Lower leg skin (tissue), 4 donors: ENCODE data around the gene PACSIN2. TPM values are rescaled to one million over a fixed set of nuclear protein-coding genes. Genes with fewer than 3 reads are reported as not detected.

ENCODE experiments used
- DNase-seq, 2 donors: peaks; one replicate each; pipeline ENCODE4 v3.0.0-alpha.2; 2019; ENCODE audit warnings: low spot score in 2 of 2
- H3K4me3 ChIP-seq: fragments of 200-600 bp; sonication (generic); 2 replicates; pipeline ENCODE4 v1.5.1; 2017; ENCODE audit warnings: mild to moderate bottlenecking, low read depth; ENCODE audit not compliant: poor library complexity, severe bottlenecking
- POLR2A ChIP-seq, 2 donors: fragments of 450-650 bp; IDR thresholded peaks; one replicate each; pipeline ENCODE4 v1.6.1; 2016 to 2017; ENCODE audit warnings: antibody characterized with exemption in 2 of 2, mild to moderate bottlenecking in 1 of 2, moderate library complexity in 1 of 2
- WGBS, 2 donors: methylation state at CpG; one replicate each; pipeline ENCODE4 v1.1.5; 2018; 5-methylcytosine and 5-hydroxymethylcytosine counted together
- intact Hi-C: fragments of 100-400 bp; cut with DNase I; formaldehyde crosslinking; loops from one replicate; pipeline ENCODE4 v1.15.0; 2023; ENCODE audit warnings: low total_unique reads
- total RNA-seq, 4 donors: library from RNA; depleted of rRNA; stranded (reverse); fragments of >200 nt; gene quantifications; one replicate each; pipeline ENCODE4 v1.1.0, GENCODE V29; 2016
- TF ChIP-seq, protein P1 (sequence below), 3 donors: fragments of 450-650 bp; IDR thresholded peaks; one replicate each; pipeline ENCODE4 v1.5.1; 2016; ENCODE audit warnings: antibody characterized with exemption in 3 of 3, mild to moderate bottlenecking in 3 of 3, moderate library complexity in 2 of 3

Gene PACSIN2
- total RNA-seq, 4 donors from 2014 or later = 46.3 to 88.8 (median 58.2) TPM

DNA sequence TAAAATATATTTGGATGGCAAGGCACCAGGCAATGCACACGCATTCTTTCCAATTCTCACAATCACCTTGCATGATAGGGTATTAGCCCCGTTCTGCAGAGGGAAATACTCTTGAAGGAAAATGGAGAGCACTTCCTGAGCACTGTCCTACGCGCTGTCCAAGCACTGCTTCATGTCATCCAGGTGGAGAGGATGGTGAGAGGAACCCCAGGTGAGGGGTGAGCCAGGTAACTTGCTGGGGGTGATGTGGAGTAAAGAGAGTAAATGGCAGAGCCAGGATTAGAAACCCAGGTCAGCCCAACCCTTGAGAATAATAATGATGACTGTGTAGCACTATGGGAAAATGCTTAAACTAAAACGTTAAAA is 711 bp upstream of the PACSIN2 start:
- no peak for DNase-seq
- intact Hi-C loops = no loop called here
- TF ChIP-seq, protein P1, sequence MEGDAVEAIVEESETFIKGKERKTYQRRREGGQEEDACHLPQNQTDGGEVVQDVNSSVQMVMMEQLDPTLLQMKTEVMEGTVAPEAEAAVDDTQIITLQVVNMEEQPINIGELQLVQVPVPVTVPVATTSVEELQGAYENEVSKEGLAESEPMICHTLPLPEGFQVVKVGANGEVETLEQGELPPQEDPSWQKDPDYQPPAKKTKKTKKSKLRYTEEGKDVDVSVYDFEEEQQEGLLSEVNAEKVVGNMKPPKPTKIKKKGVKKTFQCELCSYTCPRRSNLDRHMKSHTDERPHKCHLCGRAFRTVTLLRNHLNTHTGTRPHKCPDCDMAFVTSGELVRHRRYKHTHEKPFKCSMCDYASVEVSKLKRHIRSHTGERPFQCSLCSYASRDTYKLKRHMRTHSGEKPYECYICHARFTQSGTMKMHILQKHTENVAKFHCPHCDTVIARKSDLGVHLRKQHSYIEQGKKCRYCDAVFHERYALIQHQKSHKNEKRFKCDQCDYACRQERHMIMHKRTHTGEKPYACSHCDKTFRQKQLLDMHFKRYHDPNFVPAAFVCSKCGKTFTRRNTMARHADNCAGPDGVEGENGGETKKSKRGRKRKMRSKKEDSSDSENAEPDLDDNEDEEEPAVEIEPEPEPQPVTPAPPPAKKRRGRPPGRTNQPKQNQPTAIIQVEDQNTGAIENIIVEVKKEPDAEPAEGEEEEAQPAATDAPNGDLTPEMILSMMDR (IDR thresholded peaks at IDR 0.05) = no peak
- TF ChIP-seq POLR2A (IDR thresholded peaks at IDR 0.05) = no peak
- 23 to 28% methylated on average over 5 of the region's 5 CpGs for WGBS, 2 donors
- peak overlapping the region; percentile 37 for H3K4me3 ChIP-seq

- intact Hi-C loops = no loop called here
- WGBS, 2 donors = 1 to 2% methylated on average over 29 to 34 of the region's 39 CpGs
- TF ChIP-seq, protein P1 (IDR thresholded peaks at IDR 0.05) = no peak
- TF ChIP-seq POLR2A (IDR thresholded peaks at IDR 0.05) = no peak
- peak overlapping the region; percentile 83 for H3K4me3 ChIP-seq
- peak in 1 of 2 donors; percentile 90 for DNase-seq
Observed at GRCh38 chr22:43014316-43014868, 557 bp downstream of the PACSIN2 start.

GRCh38 chr22:43013355-43014315 is 1.3 kb downstream of the PACSIN2 start:
- intact Hi-C loops = no loop called here
- TF ChIP-seq POLR2A (IDR thresholded peaks at IDR 0.05) = no peak
- TF ChIP-seq, protein P1 (IDR thresholded peaks at IDR 0.05) = no peak
- peak overlapping the region; percentile 83 for H3K4me3 ChIP-seq
- no peak for DNase-seq
- 8 to 11% methylated on average over 14 to 16 of the region's 16 CpGs for whole genome bisulfite sequencing, 2 donors

DNA sequence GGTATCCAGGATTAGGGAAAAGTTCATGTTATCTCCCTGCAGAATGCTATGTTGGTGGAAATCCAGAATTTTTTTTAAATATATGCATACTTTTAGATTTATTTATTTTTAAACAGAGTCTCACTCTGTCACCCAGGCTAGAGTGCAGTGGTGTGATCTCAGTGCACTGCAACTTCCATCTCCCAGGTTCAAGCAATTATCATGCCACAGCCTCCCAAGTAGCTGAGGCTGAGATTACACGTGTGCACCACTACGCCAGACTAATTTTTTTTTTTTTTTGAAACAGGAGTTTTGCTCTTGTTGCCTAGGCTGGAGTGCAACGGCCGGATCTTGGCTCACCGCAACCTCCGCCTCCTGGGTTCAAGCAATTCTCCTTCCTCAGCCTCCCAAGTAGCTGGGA is 2.6 kb downstream of the PACSIN2 start:
- no peak for TF ChIP-seq POLR2A (IDR thresholded peaks at IDR 0.05)
- TF ChIP-seq, protein P1 (IDR thresholded peaks at IDR 0.05) = no peak
- WGBS, 2 donors = 89 to 90% methylated on average over 6 of the region's 6 CpGs
- no peak overlapping the region for H3K4me3 ChIP-seq
- intact Hi-C loops = no loop called here
- no peak for DNase-seq

DNA sequence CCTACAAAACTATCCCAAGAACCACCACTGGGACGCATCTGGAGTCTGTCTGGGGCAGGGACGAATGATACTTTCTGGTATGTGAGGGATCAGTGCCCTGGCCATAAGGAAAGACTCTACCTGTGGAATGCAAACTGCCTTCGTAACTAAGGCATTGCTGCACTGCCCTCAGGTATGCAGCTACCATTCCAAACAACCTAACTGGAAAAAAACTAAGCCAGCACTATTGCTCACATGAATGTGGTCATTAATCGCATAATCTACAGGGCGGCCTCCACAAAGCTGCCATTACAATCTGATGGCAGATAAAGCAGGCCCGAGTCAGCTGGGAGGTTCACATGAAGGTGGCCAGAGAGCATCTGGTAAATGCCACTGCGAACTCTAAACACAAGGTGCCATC is 3.9 kb downstream of the PACSIN2 start:
- intact Hi-C loops = no loop called here
- 73 to 84% methylated on average over 7 of the region's 7 CpGs for WGBS, 2 donors
- DNase-seq = no peak
- TF ChIP-seq POLR2A (IDR thresholded peaks at IDR 0.05) = no peak
- TF ChIP-seq, protein P1 (IDR thresholded peaks at IDR 0.05) = no peak
- no peak overlapping the region for H3K4me3 ChIP-seq
